ENCODE results near the gene SESN1. TPM values are rescaled to one million over a fixed set of nuclear protein-coding genes. Genes with fewer than 3 reads are reported as not detected.

SESN1 gene
- polyA plus RNA-seq, 2 of the 4 experiments (the other 2 are of a cell fraction), result 7.9 to 13.9 TPM

- no peaks in the 10 kb centered on the region for H3K9me3 ChIP-seq
- ChIA-PET CTCF (no interaction called here), POLR2A (no interaction called here)
- TF ChIP-seq TP53 (CRISPR knock-in tag; IDR thresholded peaks at IDR 0.05) (no peak), RCOR1 (IDR thresholded peaks at IDR 0.05; ENCODE audit: low read depth, low read length) (no peak), HMGXB4 (CRISPR knock-in tag; IDR thresholded peaks at IDR 0.05; ENCODE audit: borderline replicate concordance) (no peak), REST (IDR thresholded peaks at IDR 0.05) (no peak), SMC3 (IDR thresholded peaks at IDR 0.05) (no peak), PHF8 (IDR thresholded peaks at IDR 0.05; ENCODE audit: borderline replicate concordance, low read depth) (no peak), EHF (CRISPR knock-in tag; IDR thresholded peaks at IDR 0.05) (no peak), ESRRA (IDR thresholded peaks at IDR 0.05; ENCODE audit: borderline replicate concordance, low read length) (no peak), RAD21 (conservative IDR thresholded peaks at IDR 0.05 in 1 of 2, IDR thresholded peaks at IDR 0.05 in 1 of 2) (no peak), MYC (IDR thresholded peaks at IDR 0.05; ENCODE audit: borderline replicate concordance, low read length) (no peak), CBX8 (IDR thresholded peaks at IDR 0.05) (no peak), BHLHE40 (IDR thresholded peaks at IDR 0.05; ENCODE audit: low read depth, low read length) (no peak), NFE2L2 (conservative IDR thresholded peaks at IDR 0.05; ENCODE audit: low read length) (no peak), E2F6 (IDR thresholded peaks at IDR 0.05; ENCODE audit: borderline replicate concordance, low read depth) (no peak), RNF2 (IDR thresholded peaks at IDR 0.05; ENCODE audit: borderline replicate concordance, low read depth) (no peak), SREBF2 (IDR thresholded peaks at IDR 0.05) (no peak), FOSL2 (IDR thresholded peaks at IDR 0.05) (no peak), FOSL2 (CRISPR knock-in tag; IDR thresholded peaks at IDR 0.05) (no peak), ELK1 (IDR thresholded peaks at IDR 0.05; ENCODE audit: low read depth, low read length) (no peak), ZC3H11A (IDR thresholded peaks at IDR 0.05) (no peak), RFX5 (IDR thresholded peaks at IDR 0.05) (no peak)
- no peak for DNase-seq (ENCODE audit: low read depth in 1 of 2, low spot score in 1 of 2)
- no peak for ATAC-seq
- no peak for FAIRE-seq
- H3K4me3 ChIP-seq, result no peak overlapping the region
- H3K4me1 ChIP-seq, result no peaks in the 10 kb centered on the region
- H3K27ac ChIP-seq, result no peak overlapping the region
- 79% methylated on average over 7 of the region's 7 CpGs for WGBS (ENCODE audit: missing lambda C conversion rate)
- H3K4me2 ChIP-seq, result no peak overlapping the region
These were observed 146.4 kb downstream of the SESN1 start for GRCh38 chr6:108948181-108948661.
